Fibroblast of pulmonary artery (primary cell): ENCODE measurements around the gene DNAJC15.
"Not testable (repeated sequence)": the region's sequence is repeated elsewhere in the genome, so short reads cannot be mapped to it uniquely, and the experiment has no call there.

Experiments
- DNase-seq: peaks from one replicate; pipeline ENCODE4 v3.0.0-alpha.2; 2010; ENCODE audit warnings: low read depth
- H3K4me3 ChIP-seq: replicated peaks from 2 replicates; pipeline ENCODE4 v1.5.1; 2011; ENCODE audit warnings: low read depth, mild to moderate bottlenecking, control low read depth, low read length, moderate library complexity
- TF ChIP-seq, protein P1 (sequence below): IDR thresholded peaks from 2 replicates; pipeline ENCODE4 v1.5.1; 2011; ENCODE audit warnings: mild to moderate bottlenecking, control low read depth, low read length, inconsistent platforms; ENCODE audit errors: missing control alignments

Gene DNAJC15

DNA sequence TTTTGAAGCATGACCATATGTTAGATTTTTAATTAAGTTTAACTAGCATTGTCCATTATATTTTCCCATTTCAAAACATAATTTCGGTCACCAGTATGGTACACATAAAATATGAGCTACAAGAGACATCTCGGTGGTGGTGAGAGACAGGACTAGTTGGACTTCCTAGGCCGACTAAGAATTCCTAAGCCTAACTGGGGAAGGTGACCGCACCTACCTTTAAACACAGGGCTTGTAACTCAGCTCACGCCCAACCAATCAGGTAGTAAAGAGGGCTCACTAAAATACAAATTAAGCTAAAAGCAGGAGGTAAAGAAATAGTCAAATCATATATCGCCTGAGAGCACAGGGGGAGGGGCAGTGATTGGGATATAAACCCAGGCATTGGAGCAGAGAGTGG, 22.9 kb downstream of the DNAJC15 start:
- no peak overlapping the region for H3K4me3 ChIP-seq
- TF ChIP-seq, protein P1, sequence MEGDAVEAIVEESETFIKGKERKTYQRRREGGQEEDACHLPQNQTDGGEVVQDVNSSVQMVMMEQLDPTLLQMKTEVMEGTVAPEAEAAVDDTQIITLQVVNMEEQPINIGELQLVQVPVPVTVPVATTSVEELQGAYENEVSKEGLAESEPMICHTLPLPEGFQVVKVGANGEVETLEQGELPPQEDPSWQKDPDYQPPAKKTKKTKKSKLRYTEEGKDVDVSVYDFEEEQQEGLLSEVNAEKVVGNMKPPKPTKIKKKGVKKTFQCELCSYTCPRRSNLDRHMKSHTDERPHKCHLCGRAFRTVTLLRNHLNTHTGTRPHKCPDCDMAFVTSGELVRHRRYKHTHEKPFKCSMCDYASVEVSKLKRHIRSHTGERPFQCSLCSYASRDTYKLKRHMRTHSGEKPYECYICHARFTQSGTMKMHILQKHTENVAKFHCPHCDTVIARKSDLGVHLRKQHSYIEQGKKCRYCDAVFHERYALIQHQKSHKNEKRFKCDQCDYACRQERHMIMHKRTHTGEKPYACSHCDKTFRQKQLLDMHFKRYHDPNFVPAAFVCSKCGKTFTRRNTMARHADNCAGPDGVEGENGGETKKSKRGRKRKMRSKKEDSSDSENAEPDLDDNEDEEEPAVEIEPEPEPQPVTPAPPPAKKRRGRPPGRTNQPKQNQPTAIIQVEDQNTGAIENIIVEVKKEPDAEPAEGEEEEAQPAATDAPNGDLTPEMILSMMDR: no peak
- DNase-seq: no peak

DNA sequence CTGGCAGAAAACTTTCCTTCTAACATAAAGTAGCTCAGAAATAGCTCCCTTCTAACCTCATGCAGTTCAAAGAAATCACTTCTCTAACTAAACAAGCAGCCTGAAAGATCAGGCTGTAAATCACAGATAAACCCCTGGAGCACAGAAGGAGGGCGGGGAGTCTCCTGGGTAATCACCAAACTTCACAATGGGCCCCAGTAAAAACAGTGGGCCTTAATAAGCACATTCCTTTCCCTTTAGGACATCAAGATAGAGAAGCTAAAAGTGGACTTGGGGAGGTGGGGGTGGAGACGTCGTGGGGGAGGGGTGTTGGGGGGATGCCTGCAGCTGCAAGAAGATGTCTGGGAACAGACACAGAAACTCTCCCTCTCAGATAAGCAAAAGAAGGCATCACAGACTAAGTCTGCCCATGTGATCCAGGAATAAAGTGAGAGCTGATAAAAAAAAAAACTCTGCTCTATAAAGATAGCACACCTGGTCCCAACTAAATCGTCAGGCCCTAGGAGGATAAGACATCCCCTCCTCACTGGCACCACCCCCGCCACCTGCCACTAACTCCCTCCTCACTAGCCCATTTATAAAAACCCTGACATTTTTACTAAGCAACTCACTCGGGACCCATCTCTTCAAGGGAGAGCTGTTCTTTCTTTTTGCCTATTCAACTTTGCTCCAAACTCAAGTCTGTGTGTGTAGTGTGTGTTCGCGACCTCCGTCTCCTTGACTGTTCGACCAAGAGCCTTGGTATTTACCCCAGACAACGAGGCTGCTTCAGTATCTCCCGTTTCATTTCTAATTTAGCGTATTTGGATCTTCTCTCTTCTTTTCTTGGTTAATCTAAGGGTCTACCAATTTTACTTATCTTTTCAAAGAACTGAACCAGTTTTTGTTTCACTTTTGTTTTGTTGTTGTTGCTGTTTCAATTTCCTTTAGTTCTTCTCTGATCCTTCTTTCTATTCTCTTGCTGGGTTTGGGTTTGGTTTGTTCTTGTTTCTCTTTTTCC, 31.7 kb downstream of the DNAJC15 start:
- TF ChIP-seq, protein P1: no peak
- peak overlapping the region; percentile 59 for H3K4me3 ChIP-seq
- peak; percentile 78 for DNase-seq

DNA sequence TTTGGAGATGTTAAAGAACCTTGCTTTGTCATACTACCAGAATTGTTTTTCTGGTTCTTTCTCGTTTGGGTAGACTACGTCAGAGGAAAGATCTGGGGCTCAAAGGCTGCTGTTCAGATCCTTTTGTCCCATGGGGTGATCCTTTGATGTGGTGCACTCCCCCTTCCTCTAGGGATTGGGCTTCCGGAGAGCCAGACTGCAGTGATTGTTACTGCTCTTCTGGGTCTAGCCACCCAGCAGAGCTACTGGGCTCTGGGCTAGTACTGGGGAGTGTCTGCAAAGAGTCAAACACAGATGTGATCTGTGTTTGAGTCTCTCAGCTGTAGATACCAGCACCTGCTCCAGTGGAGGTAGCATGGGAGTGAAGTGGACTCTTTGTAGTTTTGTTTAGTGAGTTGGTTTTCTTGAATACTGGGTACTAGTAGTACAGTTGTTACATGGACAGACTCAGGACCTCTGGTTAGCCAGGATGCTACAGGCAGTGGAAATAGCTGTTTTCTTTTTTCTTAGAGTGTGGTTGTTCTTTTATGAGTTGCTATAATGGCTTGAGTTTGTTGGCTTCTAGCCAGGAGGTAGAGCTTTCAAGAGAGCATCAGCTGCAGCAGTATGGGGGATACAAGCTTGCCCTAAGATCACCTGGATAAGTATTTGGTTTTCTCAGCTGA, 34.4 kb downstream of the DNAJC15 start:
- H3K4me3 ChIP-seq: no peak overlapping the region
- DNase-seq: peak; percentile 33
- TF ChIP-seq, protein P1: no peak

DNA sequence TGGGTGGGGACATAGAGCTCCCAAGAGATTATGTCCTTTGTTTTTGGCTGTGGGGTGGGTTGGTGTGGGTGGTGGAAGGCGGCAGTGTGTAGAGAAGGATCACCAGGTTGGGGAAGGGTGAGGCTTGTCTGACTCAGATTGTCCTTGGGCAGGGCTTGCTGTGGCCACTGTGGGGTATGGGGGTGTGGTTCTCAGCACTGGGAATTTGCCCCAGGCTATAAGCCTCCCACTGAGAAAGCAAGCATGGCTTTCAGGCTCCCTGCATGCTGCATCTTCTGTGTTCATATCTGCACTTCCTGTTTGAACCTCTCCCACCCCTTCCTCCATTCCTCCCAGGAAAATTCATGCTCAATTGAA, 34.9 kb downstream of the DNAJC15 start:
- TF ChIP-seq, protein P1: no peak
- peak; percentile 62 for DNase-seq
- no peak overlapping the region for H3K4me3 ChIP-seq

DNA sequence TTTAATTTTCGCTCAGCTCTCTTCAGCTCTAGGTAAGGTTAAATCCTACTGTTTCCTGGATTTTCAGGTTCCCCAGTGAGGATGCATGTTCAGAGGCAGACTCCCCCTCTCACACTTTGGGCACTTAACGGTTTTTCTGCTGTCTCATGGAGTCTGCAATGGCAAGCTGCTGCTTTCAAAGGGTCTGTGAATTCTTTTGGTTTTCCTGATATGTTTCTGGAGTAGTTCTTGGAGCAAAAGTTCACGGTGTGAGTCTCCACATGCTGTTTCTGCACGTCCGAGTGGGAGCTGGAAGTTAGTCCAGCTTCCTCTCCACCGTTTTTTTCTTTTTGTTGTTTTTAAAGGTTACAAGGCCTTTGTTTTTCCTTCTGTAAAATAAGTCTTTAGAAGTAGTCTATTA, 35.4 kb downstream of the DNAJC15 start:
- no peak overlapping the region for H3K4me3 ChIP-seq
- TF ChIP-seq, protein P1: no peak
- peak; percentile 30 for DNase-seq

DNA sequence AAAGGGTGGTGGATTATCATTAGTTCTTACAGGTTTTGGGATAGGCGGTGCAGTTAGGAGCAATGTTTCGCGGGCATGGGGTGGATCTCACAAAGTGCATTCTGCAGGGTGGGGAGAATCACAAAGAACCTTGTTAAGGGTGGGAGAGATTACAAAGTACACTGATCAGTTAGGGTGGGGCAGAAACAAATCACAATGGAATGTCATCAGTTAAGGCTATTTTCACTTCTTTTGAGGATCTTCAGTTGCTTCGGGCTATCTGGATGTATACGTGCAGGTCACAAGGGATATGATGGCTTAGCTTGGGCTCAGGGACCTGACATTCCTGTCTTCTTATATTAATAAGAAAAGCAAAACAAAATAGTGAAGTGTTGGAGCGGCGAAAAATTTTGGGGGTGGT, 36.4 kb downstream of the DNAJC15 start:
- not testable (repeated sequence) for H3K4me3 ChIP-seq, DNase-seq

DNA sequence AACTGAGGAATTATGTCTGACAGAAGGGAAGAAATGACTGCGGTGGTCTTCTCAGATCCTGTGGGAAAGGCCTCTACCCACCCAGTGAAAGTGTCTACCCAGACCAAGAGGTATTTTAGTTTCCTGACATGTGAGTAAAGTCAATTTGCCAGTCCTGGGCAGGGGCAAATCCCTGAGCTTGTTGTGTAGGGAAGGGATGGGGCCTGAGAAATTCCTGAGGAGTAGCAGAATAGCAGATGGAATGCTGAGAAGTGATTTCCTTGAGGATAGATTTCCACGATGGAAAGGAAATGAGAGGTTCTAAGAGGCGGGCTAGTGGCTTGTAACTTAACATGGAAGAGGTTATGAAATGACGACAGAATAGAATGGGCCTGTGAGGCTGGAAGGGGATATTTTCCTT, 37.4 kb downstream of the DNAJC15 start:
- H3K4me3 ChIP-seq, DNase-seq: not testable (repeated sequence)
